Pons (tissue), 1 donor: ENCODE data around the gene STAC.
A peak's percentile ranks its signal among the peaks of the same experiment; 100 is the strongest.
"Not testable (repeated sequence)": the region's sequence is repeated elsewhere in the genome, so short reads cannot be mapped to it uniquely, and the experiment has no call there.

Source experiments
- DNase-seq: peaks from one replicate; pipeline ENCODE4 v3.0.0-alpha.2; 2016; ENCODE audit warnings: low spot score

Gene STAC

GRCh38 chr3:36477655-36478054, 97.4 kb downstream of the STAC start:
- DNase-seq = no peak

- no peak for DNase-seq
Observed at GRCh38 chr3:36480911-36481648, 100.8 kb downstream of the STAC start.

DNA sequence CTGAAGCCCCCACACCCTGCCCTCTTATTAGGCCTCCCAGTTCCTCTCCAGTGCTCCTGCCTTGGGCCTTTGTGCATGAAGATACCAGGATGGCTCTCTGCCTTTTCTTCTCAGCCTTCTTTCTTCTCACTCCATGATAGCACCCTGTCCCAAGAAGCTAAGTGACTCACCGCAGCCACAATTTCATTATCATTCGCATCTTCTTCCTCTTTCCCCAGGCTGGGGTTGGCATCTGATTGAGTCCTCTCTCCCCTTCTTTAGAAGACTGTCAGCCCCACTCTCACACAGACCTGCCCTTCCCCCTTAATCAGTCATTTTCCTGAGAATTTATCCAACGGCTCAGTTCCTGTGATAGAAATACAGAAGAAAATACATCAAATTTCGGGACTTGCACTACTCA, 102.0 kb downstream of the STAC start:
- no peak for DNase-seq

DNA sequence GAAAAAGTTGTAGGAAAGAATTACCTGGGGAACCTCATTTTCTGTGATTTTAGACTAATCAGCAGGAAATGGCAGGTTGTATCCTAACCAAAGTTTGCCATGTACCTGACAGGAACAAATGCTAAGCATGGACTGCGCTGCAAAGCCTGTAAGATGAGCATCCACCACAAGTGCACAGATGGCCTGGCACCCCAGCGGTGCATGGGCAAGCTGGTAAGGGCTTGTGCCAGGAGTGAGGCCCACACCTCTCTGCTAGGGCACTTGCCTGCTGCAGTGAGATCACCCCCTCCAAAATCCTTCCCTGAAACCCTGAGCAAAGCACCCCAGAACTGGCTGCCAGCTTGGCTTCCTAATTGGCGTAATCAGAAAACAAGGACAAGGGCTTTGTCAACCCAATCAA, 102.6 kb downstream of the STAC start:
- DNase-seq = no peak

GRCh38 chr3:36483709-36484108, 103.4 kb downstream of the STAC start:
- DNase-seq = no peak

DNA sequence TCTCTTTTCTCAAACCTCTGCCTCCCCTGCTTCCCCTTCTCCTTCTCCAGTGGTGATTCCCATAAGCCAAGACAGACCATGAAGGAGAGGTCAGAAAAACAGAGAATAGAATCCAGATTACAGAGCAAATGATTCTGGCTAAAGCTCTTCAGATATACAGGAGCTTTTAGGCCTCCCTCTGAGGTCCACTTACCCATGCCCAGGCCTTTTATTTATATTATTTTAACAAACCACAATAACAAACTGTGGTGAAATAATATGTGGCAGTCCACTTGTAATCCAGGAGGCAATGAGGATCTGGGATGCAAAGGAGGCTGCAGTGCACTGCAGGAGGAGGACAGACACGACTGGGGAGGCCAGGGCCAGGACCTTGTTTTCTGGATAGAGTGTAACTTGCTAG, 104.1 kb downstream of the STAC start:
- no peak for DNase-seq

GRCh38 chr3:36486009-36486795, 105.9 kb downstream of the STAC start:
- DNase-seq = no peak

DNA sequence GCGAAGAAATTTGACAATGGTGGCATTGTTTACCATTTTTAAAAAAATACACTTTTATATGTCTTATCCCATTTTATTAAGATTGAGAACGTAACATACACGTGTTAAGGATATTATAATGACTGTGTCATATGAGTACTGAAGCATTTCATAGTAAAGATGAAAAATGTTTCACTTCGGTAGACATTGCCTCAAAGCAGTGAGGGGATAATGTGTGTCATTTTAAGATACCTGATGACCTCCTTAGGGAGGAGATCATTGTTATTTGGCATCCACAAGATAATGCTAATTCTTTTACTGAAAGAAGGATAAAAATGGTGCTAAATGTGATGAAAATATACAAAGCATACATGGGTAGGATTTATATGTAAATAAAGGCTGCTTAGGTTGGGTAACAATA, 107.3 kb downstream of the STAC start:
- DNase-seq = no peak

GRCh38 chr3:36488077-36488789, 107.9 kb downstream of the STAC start:
- DNase-seq = no peak

DNA sequence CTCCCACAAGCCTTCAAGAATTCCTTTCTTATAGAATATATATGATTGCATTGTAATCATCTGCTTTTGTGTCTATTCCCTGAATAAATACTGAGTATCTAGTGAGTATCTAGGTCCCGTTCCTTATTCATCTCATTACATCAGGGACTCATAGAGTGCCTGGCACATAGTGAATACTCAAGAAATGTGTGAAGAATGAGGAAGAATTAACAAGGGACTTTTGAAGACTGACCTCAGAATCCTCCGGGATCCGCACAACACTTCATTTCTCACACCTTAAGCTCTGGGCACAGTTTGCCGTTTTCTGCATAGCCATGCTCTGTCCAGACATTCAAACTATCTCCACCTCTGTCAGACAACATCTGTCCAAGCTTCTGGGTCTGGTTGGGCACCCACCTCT, 108.8 kb downstream of the STAC start:
- DNase-seq = no peak

DNA sequence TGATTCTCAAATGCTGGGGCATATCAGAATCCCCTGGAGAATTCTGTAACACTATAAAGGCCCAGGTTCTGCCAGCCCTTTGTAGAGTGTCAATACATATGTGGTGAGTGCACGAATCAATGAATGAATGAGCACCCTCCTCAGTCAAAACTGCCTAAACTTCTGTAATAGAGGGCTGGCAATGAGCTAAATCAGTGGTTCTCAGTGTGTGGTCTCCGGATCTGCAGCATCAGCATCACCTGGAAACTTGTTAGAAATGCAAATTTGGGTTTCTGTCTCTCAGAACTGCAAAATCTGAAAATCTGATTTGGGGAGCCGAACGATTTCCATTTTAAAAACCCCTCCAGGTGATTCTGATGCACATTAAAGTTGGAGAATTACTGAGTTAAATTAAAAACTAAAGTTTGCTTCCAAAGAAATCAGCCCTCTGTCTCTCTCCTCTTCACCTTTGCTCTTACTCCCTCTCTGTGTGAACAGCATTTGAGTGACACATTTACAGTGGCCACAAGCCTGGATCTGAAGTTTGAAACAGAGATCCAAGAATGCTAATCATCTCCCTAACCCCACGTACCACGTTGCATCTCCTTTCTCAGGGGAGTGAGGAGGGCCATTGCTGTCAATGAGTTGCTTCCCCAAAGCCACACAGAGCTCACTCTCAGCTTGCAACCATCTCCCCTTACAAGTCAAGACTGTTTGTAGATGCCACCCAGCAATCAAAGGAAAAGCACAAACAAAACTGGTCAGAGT, 109.5 kb downstream of the STAC start:
- DNase-seq = no peak

DNA sequence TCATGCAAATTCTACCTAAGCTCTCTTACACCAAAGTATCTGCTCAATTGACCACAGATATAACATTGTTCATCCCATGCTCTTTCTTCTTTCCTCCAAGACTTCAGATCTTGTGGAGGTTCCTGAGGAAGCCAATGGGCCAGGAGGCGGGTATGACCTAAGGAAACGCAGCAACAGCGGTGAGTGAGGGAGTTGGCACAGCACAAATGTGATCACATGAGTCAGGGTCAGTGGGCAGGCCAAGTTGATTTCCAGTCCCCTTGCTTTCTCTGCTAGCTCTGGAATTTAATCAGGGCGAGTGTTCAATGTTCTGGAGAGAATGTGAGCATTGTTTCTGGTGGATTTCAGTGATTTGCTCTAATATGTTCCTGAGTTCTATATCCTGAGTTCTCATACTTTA, 112.7 kb downstream of the STAC start:
- DNase-seq = no peak

- no peak for DNase-seq
Observed at GRCh38 chr3:36494461-36495109, 114.3 kb downstream of the STAC start.

DNA sequence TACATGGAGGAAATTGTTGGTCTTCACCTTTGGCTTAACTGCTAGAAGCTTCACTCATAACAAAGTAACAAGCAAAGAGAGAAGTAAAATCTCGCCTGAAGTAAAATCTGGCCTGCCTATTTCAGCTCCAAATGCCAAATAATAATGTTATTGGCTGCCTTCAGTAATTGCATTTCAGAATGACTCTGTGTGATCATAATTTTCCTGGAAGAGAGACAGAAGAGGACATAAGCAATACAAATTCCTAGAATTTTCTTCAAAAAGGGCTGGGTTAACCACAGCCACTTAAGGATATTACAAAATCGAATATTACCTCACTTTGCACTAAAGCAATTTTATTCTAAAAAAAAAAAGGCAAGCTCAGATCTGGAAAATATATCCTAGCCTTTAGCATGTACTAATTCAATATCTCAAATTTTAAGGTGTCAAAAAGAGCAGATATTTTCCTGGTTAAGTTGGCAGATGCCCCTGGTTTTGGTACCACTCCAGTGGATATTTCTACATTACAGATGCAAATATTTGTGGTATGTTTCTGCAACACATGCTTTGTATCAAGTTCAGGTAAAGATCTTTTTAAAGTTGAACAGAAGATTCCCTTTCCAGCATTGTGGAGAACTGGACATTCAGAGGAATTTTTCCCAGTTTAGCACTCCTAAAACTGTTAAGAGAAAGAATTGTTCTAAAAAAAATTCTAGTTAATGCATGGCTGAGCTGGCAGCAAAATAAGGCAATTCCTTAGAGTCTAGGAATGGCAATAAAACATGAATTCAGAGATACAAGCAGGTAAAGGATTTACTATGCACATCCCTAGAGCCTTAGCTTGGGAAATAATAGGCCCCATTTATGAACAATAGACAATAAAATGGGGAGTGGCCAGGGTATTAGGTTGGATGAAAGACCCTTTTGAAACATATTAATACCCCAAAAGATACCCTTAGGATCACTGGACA, 116.7 kb downstream of the STAC start:
- DNase-seq = no peak

- not testable (repeated sequence) for DNase-seq
Observed at GRCh38 chr3:36500053-36500452, 119.7 kb downstream of the STAC start.

DNA sequence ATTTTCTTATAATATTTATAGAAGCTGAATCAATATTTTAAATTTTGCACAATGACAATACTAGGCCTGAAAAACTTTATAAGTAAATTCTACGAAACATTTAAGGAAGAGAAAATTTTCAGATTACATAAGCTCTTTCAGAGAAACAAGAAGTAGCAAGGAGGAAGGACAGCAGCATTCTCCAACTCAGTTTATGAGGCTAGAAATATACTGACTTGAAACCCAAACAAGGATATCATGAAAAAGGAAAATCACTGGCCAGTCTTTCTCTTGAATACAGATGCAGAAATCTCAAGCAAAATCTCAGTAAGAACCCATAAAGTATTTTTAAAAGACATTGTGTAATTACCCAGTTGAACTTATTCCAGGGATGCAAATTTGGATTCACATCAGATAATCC, 121.3 kb downstream of the STAC start:
- DNase-seq = peak; percentile 28

DNA sequence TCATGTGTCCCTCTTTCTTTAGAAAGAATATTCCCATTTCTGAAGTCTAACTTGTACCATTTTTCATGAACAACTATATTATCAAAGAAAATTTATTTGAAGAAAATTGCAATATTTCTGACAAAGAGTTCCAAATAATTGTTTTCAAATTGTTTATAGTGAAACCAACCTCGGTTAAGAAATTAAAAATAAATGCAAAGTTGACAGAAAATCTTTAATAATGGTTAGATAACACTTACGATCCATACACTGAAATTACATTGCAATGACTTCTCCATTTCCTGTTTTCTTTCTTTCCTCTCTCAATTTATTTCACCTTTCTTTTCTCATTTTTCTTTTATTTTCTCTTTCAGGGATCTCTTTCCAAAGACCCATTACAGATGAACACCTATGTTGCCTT, 125.1 kb downstream of the STAC start:
- DNase-seq = no peak

DNA sequence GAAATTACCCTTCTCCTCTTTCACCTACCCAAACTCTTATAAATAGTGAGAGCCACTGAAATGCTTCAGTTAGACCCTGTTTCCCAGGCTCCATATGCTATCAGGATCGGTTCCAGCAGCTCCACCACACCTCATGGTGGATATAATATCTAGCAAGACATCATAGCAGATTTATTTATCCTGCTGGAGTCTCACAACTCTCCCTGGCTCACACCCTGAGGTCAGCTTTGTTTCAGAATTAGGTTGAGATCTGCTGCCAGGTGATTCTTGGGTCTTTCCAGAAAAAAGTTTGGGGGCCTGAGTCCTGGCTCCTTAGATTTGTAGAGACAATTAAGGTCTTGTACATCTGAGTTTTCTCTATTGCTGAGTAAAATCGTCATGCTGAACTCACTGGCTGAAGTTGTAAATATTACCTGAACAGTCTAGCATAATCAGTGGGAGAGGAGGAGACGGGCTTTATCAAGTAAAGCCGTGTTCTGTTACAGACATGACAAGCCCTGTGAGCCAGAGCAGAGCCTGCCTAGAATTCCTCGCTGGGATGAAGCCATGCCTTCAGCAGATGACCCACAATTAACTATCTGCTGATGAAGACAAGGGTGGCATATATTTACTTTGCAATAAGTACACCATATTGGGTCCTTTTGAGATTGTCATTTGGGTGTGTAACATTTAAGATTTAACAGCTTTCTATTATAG, 131.6 kb downstream of the STAC start:
- DNase-seq = no peak

- DNase-seq = no peak
Observed at GRCh38 chr3:36512555-36512954, 132.3 kb downstream of the STAC start.

- DNase-seq = no peak
Observed at GRCh38 chr3:36514171-36514570, 133.9 kb downstream of the STAC start.
